LNCAP (cell line): Measurements from ENCODE around the gene RFTN2.

Source experiments
- CTCF ChIP-seq: fragments of 450-650 bp; IDR thresholded peaks from 2 replicates; pipeline ENCODE4 v1.5.1; 2017; ENCODE audit warnings: mild to moderate bottlenecking

RFTN2 gene

GRCh38 chr2:197577446-197577845, 97.9 kb downstream of the RFTN2 start:
- TF ChIP-seq CTCF: no peak

- no peak for TF ChIP-seq CTCF
Observed at GRCh38 chr2:197576631-197577030, 98.8 kb downstream of the RFTN2 start.

GRCh38 chr2:197575987-197576386, 99.4 kb downstream of the RFTN2 start:
- no peak for TF ChIP-seq CTCF

- TF ChIP-seq CTCF: no peak
Observed at GRCh38 chr2:197573608-197574007, 101.8 kb downstream of the RFTN2 start.

GRCh38 chr2:197571627-197572271, 103.6 kb downstream of the RFTN2 start:
- TF ChIP-seq CTCF: no peak

- no peak for TF ChIP-seq CTCF
Observed at GRCh38 chr2:197560146-197560665, 115.2 kb downstream of the RFTN2 start.

GRCh38 chr2:197559681-197560080, 115.7 kb downstream of the RFTN2 start:
- TF ChIP-seq CTCF: no peak

- TF ChIP-seq CTCF: no peak
Observed at GRCh38 chr2:197558393-197558792, 117.0 kb downstream of the RFTN2 start.
